Mesendoderm (in vitro differentiated cells): ENCODE measurements around the gene SLC7A5.
"Not testable (repeated sequence)": the region's sequence is repeated elsewhere in the genome, so short reads cannot be mapped to it uniquely, and the experiment has no call there.

Experiments used
- DNase-seq: peaks from one replicate; pipeline ENCODE4 v3.0.0; 2013
- H2AK5ac ChIP-seq: 2 replicates; pipeline ENCODE4 v1.6.1; 2013; ENCODE audit warnings: low read length, inconsistent platforms
- H2BK120ac ChIP-seq: 2 replicates; pipeline ENCODE4 v1.6.1; 2013; ENCODE audit warnings: low read depth, mild to moderate bottlenecking, low read length, moderate library complexity, mixed read lengths
- H2BK15ac ChIP-seq: replicated peaks from 2 replicates; pipeline ENCODE4 v1.6.1; 2013; ENCODE audit warnings: low read depth, mild to moderate bottlenecking, moderate library complexity
- H2BK5ac ChIP-seq: 2 replicates; pipeline ENCODE4 v1.6.1; 2013; ENCODE audit warnings: low read length, inconsistent platforms
- H3K18ac ChIP-seq: 2 replicates; pipeline ENCODE4 v1.6.1; 2013; ENCODE audit warnings: mild to moderate bottlenecking, low read length, mixed read lengths
- H3K23ac ChIP-seq: one replicate; pipeline ENCODE4 v1.6.1; 2013; ENCODE audit warnings: low read length
- H3K27ac ChIP-seq: 2 replicates; pipeline ENCODE4 v1.5.1; 2013; ENCODE audit warnings: low read depth, mild to moderate bottlenecking, inconsistent platforms, low read length, moderate library complexity
- H3K27me3 ChIP-seq: 2 replicates; pipeline ENCODE4 v1.6.1; 2013; ENCODE audit warnings: low read length, control low read depth, mild to moderate bottlenecking, inconsistent platforms; ENCODE audit not compliant: insufficient read depth, poor library complexity
- H3K36me3 ChIP-seq: 2 replicates; pipeline ENCODE4 v1.6.1; 2013; ENCODE audit warnings: low read length, inconsistent platforms; ENCODE audit not compliant: control insufficient read depth, insufficient read depth
- H3K4ac ChIP-seq: one replicate; pipeline ENCODE4 v1.6.1; 2013; ENCODE audit warnings: low read depth, mild to moderate bottlenecking, low read length, moderate library complexity
- H3K4me1 ChIP-seq: 2 replicates; pipeline ENCODE4 v1.6.1; 2013; ENCODE audit warnings: low read depth, low read length, inconsistent platforms; ENCODE audit not compliant: control insufficient read depth
- H3K4me2 ChIP-seq: 2 replicates; pipeline ENCODE4 v1.6.1; 2013; ENCODE audit warnings: low read length
- H3K4me3 ChIP-seq: 2 replicates; pipeline ENCODE4 v1.5.1; 2013; ENCODE audit warnings: mild to moderate bottlenecking, low read length
- H3K56ac ChIP-seq: one replicate; pipeline ENCODE4 v1.6.1; 2013; ENCODE audit warnings: low read length
- H3K79me1 ChIP-seq: 2 replicates; pipeline ENCODE4 v1.6.1; 2013; ENCODE audit warnings: low read length, inconsistent platforms
- H3K79me2 ChIP-seq: 2 replicates; pipeline ENCODE4 v1.6.1; 2013; ENCODE audit warnings: mild to moderate bottlenecking, low read length; ENCODE audit not compliant: control insufficient read depth, insufficient read depth
- H3K9ac ChIP-seq: 2 replicates; pipeline ENCODE4 v1.6.1; 2013; ENCODE audit warnings: low read length, inconsistent platforms
- H4K5ac ChIP-seq: one replicate; pipeline ENCODE4 v1.6.1; 2013; ENCODE audit warnings: low read length
- H4K8ac ChIP-seq: one replicate; pipeline ENCODE4 v1.6.1; 2013; ENCODE audit warnings: low read depth, mild to moderate bottlenecking, control low read depth, low read length, moderate library complexity
- WGBS: extraction: QIAGEN DNeasy Blood & Tissue Kit; methylation state at CpG from one replicate; pipeline ENCODE4 v1.1.7; 2013; ENCODE audit warnings: low lambda C conversion rate, missing lambda C conversion rate; ENCODE audit not compliant: insufficient coverage; ENCODE audit errors: extremely low coverage; 5-methylcytosine and 5-hydroxymethylcytosine counted together

SLC7A5 gene

GRCh38 chr16:87912691-87913090 is 43.4 kb upstream of the SLC7A5 start:
- not testable (repeated sequence) for H3K36me3 ChIP-seq, H4K8ac ChIP-seq, H3K27ac ChIP-seq, H4K5ac ChIP-seq, H2BK15ac ChIP-seq, H3K4me3 ChIP-seq, H3K79me1 ChIP-seq, H3K9ac ChIP-seq, H3K23ac ChIP-seq, H3K56ac ChIP-seq, H3K4ac ChIP-seq, H2BK5ac ChIP-seq, DNase-seq, H2BK120ac ChIP-seq, H3K27me3 ChIP-seq, H3K79me2 ChIP-seq, H3K4me1 ChIP-seq, H3K4me2 ChIP-seq, H3K18ac ChIP-seq, H2AK5ac ChIP-seq
- WGBS: no CpG with 5 or more reads among the region's 18 CpGs

GRCh38 chr16:87911106-87911763 is 41.9 kb upstream of the SLC7A5 start:
- not testable (repeated sequence) for H2BK5ac ChIP-seq, H3K4ac ChIP-seq, H3K9ac ChIP-seq, H3K27me3 ChIP-seq, H3K4me2 ChIP-seq, H3K79me1 ChIP-seq, H4K5ac ChIP-seq, H3K56ac ChIP-seq, H3K79me2 ChIP-seq, H3K4me3 ChIP-seq, H2AK5ac ChIP-seq, DNase-seq, H4K8ac ChIP-seq, H3K27ac ChIP-seq, H3K36me3 ChIP-seq, H2BK120ac ChIP-seq, H3K4me1 ChIP-seq, H3K18ac ChIP-seq, H2BK15ac ChIP-seq, H3K23ac ChIP-seq
- WGBS: no CpG with 5 or more reads among the region's 23 CpGs

GRCh38 chr16:87909203-87909935 is 40.1 kb upstream of the SLC7A5 start:
- H3K4me1 ChIP-seq: not testable (repeated sequence)

GRCh38 chr16:87908101-87908500 is 38.8 kb upstream of the SLC7A5 start:
- WGBS: no CpG with 5 or more reads among the region's 11 CpGs
- H3K79me1 ChIP-seq, H3K36me3 ChIP-seq, DNase-seq, H3K27ac ChIP-seq, H2BK5ac ChIP-seq, H4K8ac ChIP-seq, H3K79me2 ChIP-seq, H3K27me3 ChIP-seq, H2AK5ac ChIP-seq, H2BK15ac ChIP-seq, H4K5ac ChIP-seq, H3K23ac ChIP-seq, H3K4me1 ChIP-seq, H3K9ac ChIP-seq, H3K4me2 ChIP-seq, H3K4ac ChIP-seq, H3K56ac ChIP-seq, H3K4me3 ChIP-seq, H2BK120ac ChIP-seq, H3K18ac ChIP-seq: not testable (repeated sequence)

More at GRCh38 chr16:87909203-87909935, 40.1 kb upstream of the SLC7A5 start:
- not testable (repeated sequence) for H3K36me3 ChIP-seq, H2BK120ac ChIP-seq, H3K23ac ChIP-seq, H3K4ac ChIP-seq, H2AK5ac ChIP-seq, H3K79me1 ChIP-seq, H3K56ac ChIP-seq, H3K9ac ChIP-seq, H3K4me3 ChIP-seq, H4K8ac ChIP-seq, H2BK15ac ChIP-seq, H4K5ac ChIP-seq, H2BK5ac ChIP-seq, H3K18ac ChIP-seq, H3K27ac ChIP-seq, H3K27me3 ChIP-seq, H3K79me2 ChIP-seq, H3K4me2 ChIP-seq
- WGBS: no CpG with 5 or more reads among the region's 36 CpGs
- peak; percentile 68 for DNase-seq

GRCh38 chr16:87905521-87905920 is 36.2 kb upstream of the SLC7A5 start:
- H2BK15ac ChIP-seq, H4K8ac ChIP-seq, H3K79me2 ChIP-seq, H4K5ac ChIP-seq, H3K79me1 ChIP-seq, H3K4me3 ChIP-seq, H3K18ac ChIP-seq, H2BK120ac ChIP-seq, H3K4me1 ChIP-seq, H3K27ac ChIP-seq, H3K9ac ChIP-seq, DNase-seq, H3K56ac ChIP-seq, H2AK5ac ChIP-seq, H3K23ac ChIP-seq, H3K4ac ChIP-seq, H3K27me3 ChIP-seq, H3K36me3 ChIP-seq, H2BK5ac ChIP-seq, H3K4me2 ChIP-seq: not testable (repeated sequence)
- no CpG with 5 or more reads among the region's 7 CpGs for WGBS
